Measurements from ENCODE around the gene PYGM. TPM values are rescaled to one million over a fixed set of nuclear protein-coding genes. Genes with fewer than 3 reads are reported as not detected.

PYGM gene
- total RNA-seq, 1 experiment from 2014 or later = 3.6 TPM

DNA sequence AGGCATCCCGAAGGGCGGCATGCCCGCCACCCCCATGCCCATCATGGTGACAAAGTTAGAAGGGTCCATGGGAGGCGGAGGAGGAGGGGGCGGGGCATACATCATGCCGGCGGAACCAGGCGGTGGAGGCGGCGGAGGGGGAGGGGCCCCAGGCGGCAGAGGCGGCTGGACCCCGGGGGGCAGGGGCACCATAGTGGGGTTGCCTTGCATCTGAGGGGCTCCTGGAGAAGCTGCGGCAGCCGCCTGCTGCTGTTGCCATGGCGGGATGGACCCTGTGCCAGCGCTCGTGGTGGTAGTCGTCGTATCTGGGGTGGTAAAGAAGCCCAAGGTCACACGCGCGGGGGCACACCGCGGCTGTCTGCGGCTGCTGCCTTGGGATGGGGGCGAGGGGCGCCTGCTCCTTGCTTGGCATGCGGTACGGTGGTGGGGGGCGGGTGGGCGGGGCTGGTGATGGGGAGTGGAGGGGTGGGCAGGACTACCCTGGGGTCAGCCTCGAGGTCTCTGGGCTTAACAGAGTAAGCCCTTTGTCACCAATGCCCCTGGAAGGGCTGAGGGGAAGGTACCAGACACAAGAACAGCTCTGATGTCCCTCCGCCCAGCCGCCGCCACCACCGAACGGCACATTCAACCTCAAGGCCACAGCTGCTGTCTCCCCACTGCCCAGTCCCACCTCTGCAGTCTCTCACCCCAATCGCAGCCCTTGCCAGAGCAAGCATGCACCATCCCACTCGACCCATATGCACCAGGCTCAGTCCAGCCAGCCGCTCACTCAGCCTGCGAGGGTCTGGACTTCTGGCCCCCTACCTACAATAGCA, 6.3 kb upstream of the PYGM start:
- no peaks in the 10 kb centered on the region; a peak in 1 of 5 replicates for H3K9me3 Mint-ChIP-seq
- 0 out of 5 replicates have a peak overlapping the region, but pooled peaks of 1 of the 2 experiments have one; percentile 53 for H3K4me3 Mint-ChIP-seq
- Histone ChIP-seq H3K23me2 (ENCODE audit: insufficient read length, low read depth, low read length, poor library complexity, severe bottlenecking) (no peaks in the 10 kb centered on the region), H4K91ac (ENCODE audit: insufficient read length, low read depth, low read length) (no peak overlapping the region), H3K4me1 (ENCODE audit: insufficient read depth, low read length) (peaks cover 4% of the 10 kb centered on the region; the same call in 1 of the 2 replicates), H3T11ph (ENCODE audit: low read length) (no peak overlapping the region), H4K8ac (replicated peaks; ENCODE audit: insufficient read length, low read depth, low read length) (no peak overlapping the region), H2BK15ac (ENCODE audit: low read depth, low read length) (no peak overlapping the region), H3K79me2 (ENCODE audit: insufficient read depth, low read length) (no peaks in the 10 kb centered on the region), H4K20me1 (ENCODE audit: control insufficient read depth, insufficient read depth, insufficient read length) (no peaks in the 10 kb centered on the region), H3K27ac (ENCODE audit: insufficient read length, low read depth, low read length) (no peak overlapping the region), H3K23ac (ENCODE audit: insufficient read length, low read depth, low read length) (no peak overlapping the region), H3K4ac (ENCODE audit: low read depth, low read length) (no peak overlapping the region), H2BK20ac (ENCODE audit: low read depth, low read length, poor library complexity, severe bottlenecking) (no peak overlapping the region), H3K18ac (ENCODE audit: insufficient read length, low read depth, low read length) (no peak overlapping the region), H3K79me1 (ENCODE audit: insufficient read depth, low read depth, low read length, poor library complexity, severe bottlenecking) (peaks cover 3% of the 10 kb centered on the region), H3K56ac (ENCODE audit: insufficient read length, low read depth, low read length) (no peak overlapping the region), H3K14ac (ENCODE audit: insufficient read depth, low read length) (no peak overlapping the region), H3K4me2 (ENCODE audit: insufficient read depth, insufficient read length, low read length) (no peak overlapping the region), H2AFZ (ENCODE audit: low read length) (no peak overlapping the region), H3K27me3 (ENCODE audit: insufficient read depth, low read length) (no peaks in the 10 kb centered on the region), H3K9ac (ENCODE audit: extremely low read depth, insufficient read length, low read length) (no peak overlapping the region), H3K9me3 (ENCODE audit: control insufficient read depth, low read depth, low read length) (no peaks in the 10 kb centered on the region), H2AK5ac (ENCODE audit: insufficient read length, low read length) (no peak overlapping the region), H2BK12ac (ENCODE audit: insufficient read length, low read depth, low read length) (no peak overlapping the region), H4K5ac (ENCODE audit: insufficient read length, low read depth, low read length) (no peak overlapping the region), H2BK5ac (ENCODE audit: insufficient read length, low read length) (no peak overlapping the region), H2BK120ac (ENCODE audit: low read depth, low read length, poor library complexity, severe bottlenecking) (no peak overlapping the region)
- peaks cover 58 to 71% of the 10 kb centered on the region in 2 experiments for H3K4me1 Mint-ChIP-seq
- DNase-seq = peak; percentile 41
- TF ChIP-seq, protein P1, sequence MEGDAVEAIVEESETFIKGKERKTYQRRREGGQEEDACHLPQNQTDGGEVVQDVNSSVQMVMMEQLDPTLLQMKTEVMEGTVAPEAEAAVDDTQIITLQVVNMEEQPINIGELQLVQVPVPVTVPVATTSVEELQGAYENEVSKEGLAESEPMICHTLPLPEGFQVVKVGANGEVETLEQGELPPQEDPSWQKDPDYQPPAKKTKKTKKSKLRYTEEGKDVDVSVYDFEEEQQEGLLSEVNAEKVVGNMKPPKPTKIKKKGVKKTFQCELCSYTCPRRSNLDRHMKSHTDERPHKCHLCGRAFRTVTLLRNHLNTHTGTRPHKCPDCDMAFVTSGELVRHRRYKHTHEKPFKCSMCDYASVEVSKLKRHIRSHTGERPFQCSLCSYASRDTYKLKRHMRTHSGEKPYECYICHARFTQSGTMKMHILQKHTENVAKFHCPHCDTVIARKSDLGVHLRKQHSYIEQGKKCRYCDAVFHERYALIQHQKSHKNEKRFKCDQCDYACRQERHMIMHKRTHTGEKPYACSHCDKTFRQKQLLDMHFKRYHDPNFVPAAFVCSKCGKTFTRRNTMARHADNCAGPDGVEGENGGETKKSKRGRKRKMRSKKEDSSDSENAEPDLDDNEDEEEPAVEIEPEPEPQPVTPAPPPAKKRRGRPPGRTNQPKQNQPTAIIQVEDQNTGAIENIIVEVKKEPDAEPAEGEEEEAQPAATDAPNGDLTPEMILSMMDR (conservative IDR thresholded peaks at IDR 0.05) = no peak
- no CpG with 5 or more reads among the region's 42 CpGs for WGBS (ENCODE audit: extremely low coverage, insufficient read length, low lambda C conversion rate)
- peaks cover 57 to 83% (median 76%) of the 10 kb centered on the region in 3 experiments; a peak in 6 of 7 replicates for H3K36me3 Mint-ChIP-seq (ENCODE audit: insufficient read depth in 1 of 3, low read depth in 3 of 3)
- no peaks in the 10 kb centered on the region for H3K27me3 Mint-ChIP-seq (ENCODE audit: low read depth)
- H3K27ac Mint-ChIP-seq = peak overlapping the region; percentile 69 to 98 (median 82); a peak in 5 of 7 replicates

Measured in H9 (cell line).